C4-2B (cell line): Measurements from ENCODE around the gene ZNF423.

Source experiments
- H3K27ac ChIP-seq: fragments of 450-650 bp; 2 replicates; pipeline ENCODE4 v1.5.1; 2017
- CTCF ChIP-seq: fragments of 450-650 bp; conservative IDR thresholded peaks from 2 replicates; pipeline ENCODE4 v1.5.1; 2017; ENCODE audit warnings: mild to moderate bottlenecking
- ZFX ChIP-seq: fragments of 450-650 bp; IDR thresholded peaks from 2 replicates; pipeline ENCODE4 v1.6.1; 2017

Gene ZNF423

GRCh38 chr16:49644145-49644463, 211.8 kb downstream of the ZNF423 start:
- no peak overlapping the region for H3K27ac ChIP-seq
- TF ChIP-seq ZFX = no peak

- TF ChIP-seq CTCF (no peak), ZFX (no peak)
- H3K27ac ChIP-seq = no peak overlapping the region
These were observed 212.3 kb downstream of the ZNF423 start for GRCh38 chr16:49643429-49644144.

GRCh38 chr16:49641250-49641649, 214.7 kb downstream of the ZNF423 start:
- TF ChIP-seq ZFX (no peak), CTCF (no peak)
- no peak overlapping the region for H3K27ac ChIP-seq

GRCh38 chr16:49640581-49640980, 215.3 kb downstream of the ZNF423 start:
- H3K27ac ChIP-seq = no peak overlapping the region
- no peak for TF ChIP-seq CTCF
- no peak for TF ChIP-seq ZFX

GRCh38 chr16:49639739-49640431, 216.0 kb downstream of the ZNF423 start:
- H3K27ac ChIP-seq = no peak overlapping the region
- no peak for TF ChIP-seq ZFX
- TF ChIP-seq CTCF = no peak

- no peak overlapping the region for H3K27ac ChIP-seq
- TF ChIP-seq CTCF (no peak), ZFX (no peak)
These were observed 217.0 kb downstream of the ZNF423 start for GRCh38 chr16:49638673-49639610.

GRCh38 chr16:49637933-49638672, 217.8 kb downstream of the ZNF423 start:
- H3K27ac ChIP-seq = no peak overlapping the region
- no peak for TF ChIP-seq ZFX
- no peak for TF ChIP-seq CTCF
